ENCODE measurements around the gene METTL16. TPM values are rescaled to one million over a fixed set of nuclear protein-coding genes. Genes with fewer than 3 reads are reported as not detected.

The METTL16 gene
- total and polyA plus RNA-seq, 2 donors (not counting 1 experiment from before 2014, with no cell fraction given): 19.2 to 56.5 TPM

DNA sequence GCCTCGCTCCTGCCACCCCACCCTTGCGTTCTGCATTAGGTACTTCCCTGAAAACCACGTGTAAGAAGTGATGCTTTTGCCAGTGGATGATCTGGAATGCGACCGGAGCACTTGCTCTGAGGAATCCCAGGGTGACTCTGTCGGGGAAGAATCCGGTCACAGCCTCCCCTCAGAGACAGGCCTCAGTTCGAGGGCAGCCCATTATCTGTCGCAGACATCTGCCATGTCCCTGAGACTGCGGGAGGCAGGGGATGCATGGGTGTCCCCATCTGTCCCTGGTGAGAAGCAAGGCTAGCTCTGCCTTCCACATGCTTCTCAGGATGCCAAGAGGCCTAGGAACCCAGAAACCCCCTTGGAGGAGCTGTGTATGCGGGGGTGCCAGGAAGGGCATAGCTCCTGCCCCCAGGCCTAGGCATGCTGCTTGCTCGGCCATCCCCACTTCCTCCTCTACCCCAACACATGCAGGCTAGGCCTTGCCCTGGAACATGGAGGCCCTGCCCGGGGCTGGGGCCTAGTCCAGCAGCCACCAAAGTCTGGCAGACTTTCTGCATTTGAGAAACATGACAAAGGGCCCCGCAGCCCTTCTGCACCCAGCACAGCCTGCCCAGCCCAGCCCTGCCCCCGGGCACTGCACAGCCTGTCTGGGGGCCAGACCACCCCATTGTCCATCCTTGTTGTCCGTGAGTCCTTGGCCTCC lies 131.3 kb downstream of the METTL16 start:
- Histone ChIP-seq H3K27ac (ENCODE audit: low read length in 2 of 2) (no peak overlapping the region), H3K79me2 (ENCODE audit: control insufficient read depth, insufficient read depth, low read length) (peaks cover 31% of the 10 kb centered on the region), H2AFZ (ENCODE audit: insufficient read depth, low read depth, low read length, poor library complexity, severe bottlenecking) (no peak overlapping the region), H3K4me3 (ENCODE audit: control extremely low read depth in 1 of 5, extremely low read depth in 1 of 5, insufficient read depth in 1 of 5, low read depth in 2 of 5, low read length in 4 of 5) (no peak overlapping the region), H3K4me1 (ENCODE audit: control insufficient read depth in 2 of 2, insufficient read depth in 2 of 2, low read length in 2 of 2) (peaks cover 0 to 4% of the 10 kb centered on the region in 2 donors), H3K9ac (ENCODE audit: low read length) (no peak overlapping the region), H3K27me3 (replicated peaks in 1 of 4; ENCODE audit: control extremely low read depth in 1 of 4, control insufficient read depth in 3 of 4, insufficient read depth in 4 of 4, low read length in 3 of 4) (no peaks in the 10 kb centered on the region), H3K4me2 (replicated peaks; ENCODE audit: low read depth, low read length, poor library complexity, severe bottlenecking) (no peak overlapping the region), H4K20me1 (ENCODE audit: control insufficient read depth, insufficient read depth, low read length, poor library complexity, severe bottlenecking) (peaks cover 14% of the 10 kb centered on the region), H3K9me3 (ENCODE audit: control extremely low read depth in 1 of 3, control insufficient read depth in 2 of 3, insufficient read depth in 1 of 3, low read length in 2 of 3) (no peaks in the 10 kb centered on the region), H3K36me3 (replicated peaks in 1 of 2; ENCODE audit: control extremely low read depth in 1 of 2, control insufficient read depth in 1 of 2, extremely low read depth in 1 of 2, insufficient read depth in 2 of 2, low read length in 1 of 2) (peaks cover 0 to 20% of the 10 kb centered on the region in 2 experiments)
- ATAC-seq (ENCODE audit: low read depth) (no peak), DNase-seq (no peak)
- 95% methylated on average over 15 of the region's 16 CpGs for WGBS (ENCODE audit: insufficient coverage)
- TF ChIP-seq, protein P1, sequence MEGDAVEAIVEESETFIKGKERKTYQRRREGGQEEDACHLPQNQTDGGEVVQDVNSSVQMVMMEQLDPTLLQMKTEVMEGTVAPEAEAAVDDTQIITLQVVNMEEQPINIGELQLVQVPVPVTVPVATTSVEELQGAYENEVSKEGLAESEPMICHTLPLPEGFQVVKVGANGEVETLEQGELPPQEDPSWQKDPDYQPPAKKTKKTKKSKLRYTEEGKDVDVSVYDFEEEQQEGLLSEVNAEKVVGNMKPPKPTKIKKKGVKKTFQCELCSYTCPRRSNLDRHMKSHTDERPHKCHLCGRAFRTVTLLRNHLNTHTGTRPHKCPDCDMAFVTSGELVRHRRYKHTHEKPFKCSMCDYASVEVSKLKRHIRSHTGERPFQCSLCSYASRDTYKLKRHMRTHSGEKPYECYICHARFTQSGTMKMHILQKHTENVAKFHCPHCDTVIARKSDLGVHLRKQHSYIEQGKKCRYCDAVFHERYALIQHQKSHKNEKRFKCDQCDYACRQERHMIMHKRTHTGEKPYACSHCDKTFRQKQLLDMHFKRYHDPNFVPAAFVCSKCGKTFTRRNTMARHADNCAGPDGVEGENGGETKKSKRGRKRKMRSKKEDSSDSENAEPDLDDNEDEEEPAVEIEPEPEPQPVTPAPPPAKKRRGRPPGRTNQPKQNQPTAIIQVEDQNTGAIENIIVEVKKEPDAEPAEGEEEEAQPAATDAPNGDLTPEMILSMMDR (IDR thresholded peaks at IDR 0.05): no peak
- TF ChIP-seq EZH2 (IDR thresholded peaks at IDR 0.05; ENCODE audit: borderline replicate concordance, insufficient read depth, low read depth, low read length, poor library complexity, severe bottlenecking): no peak
- ChIA-PET CTCF (interaction anchor here (0.6 to 14.1 kb wide), 4 partner anchors 24 to 218 kb away, joined by 3 to 650 read pairs (median 37); no protein-coding TSS in a partner anchor), POLR2A (interaction anchor here (0.6 kb wide), 1 partner anchor 24 kb away, joined by 10 read pairs; no protein-coding TSS in a partner anchor)
- intact Hi-C loops (cut with micrococcal nuclease): no loop called here
- Mint-ChIP-seq H3K9me3 (ENCODE audit: insufficient read depth) (no peaks in the 10 kb centered on the region), H3K27ac (no peak overlapping the region), H3K4me3 (no peak overlapping the region), H3K27me3 (no peaks in the 10 kb centered on the region), H3K4me1 (no peaks in the 10 kb centered on the region)

Measured in B cell (primary cell).